Activated CD8-positive, alpha-beta memory T cell treated with anti-CD3 and anti-CD28 coated beads, Interleukin-2, amount 50 U/mL, for 24 hours (primary cell): Measurements from ENCODE around the gene PGA3.
"Not testable (repeated sequence)": the region's sequence is repeated elsewhere in the genome, so short reads cannot be mapped to it uniquely, and the experiment has no call there.

ENCODE experiments used
- DNase-seq: peaks from one replicate; pipeline ENCODE4 v3.0.0-alpha.2; 2020; ENCODE audit errors: extremely low read depth

PGA3 gene

GRCh38 chr11:61250796-61251765 lies 47.8 kb downstream of the PGA3 start:
- not testable (repeated sequence) for DNase-seq

- DNase-seq = not testable (repeated sequence)
Measured at GRCh38 chr11:61252332-61252731, 49.0 kb downstream of the PGA3 start.

GRCh38 chr11:61254403-61255025 lies 51.2 kb downstream of the PGA3 start:
- DNase-seq = peak; percentile 17

GRCh38 chr11:61256710-61257482 lies 53.6 kb downstream of the PGA3 start:
- no peak for DNase-seq

GRCh38 chr11:61258546-61258945 lies 55.2 kb downstream of the PGA3 start:
- no peak for DNase-seq

GRCh38 chr11:61259363-61259762 lies 56.0 kb downstream of the PGA3 start:
- no peak for DNase-seq
